ENCODE data around the gene AKNAD1.

DNA sequence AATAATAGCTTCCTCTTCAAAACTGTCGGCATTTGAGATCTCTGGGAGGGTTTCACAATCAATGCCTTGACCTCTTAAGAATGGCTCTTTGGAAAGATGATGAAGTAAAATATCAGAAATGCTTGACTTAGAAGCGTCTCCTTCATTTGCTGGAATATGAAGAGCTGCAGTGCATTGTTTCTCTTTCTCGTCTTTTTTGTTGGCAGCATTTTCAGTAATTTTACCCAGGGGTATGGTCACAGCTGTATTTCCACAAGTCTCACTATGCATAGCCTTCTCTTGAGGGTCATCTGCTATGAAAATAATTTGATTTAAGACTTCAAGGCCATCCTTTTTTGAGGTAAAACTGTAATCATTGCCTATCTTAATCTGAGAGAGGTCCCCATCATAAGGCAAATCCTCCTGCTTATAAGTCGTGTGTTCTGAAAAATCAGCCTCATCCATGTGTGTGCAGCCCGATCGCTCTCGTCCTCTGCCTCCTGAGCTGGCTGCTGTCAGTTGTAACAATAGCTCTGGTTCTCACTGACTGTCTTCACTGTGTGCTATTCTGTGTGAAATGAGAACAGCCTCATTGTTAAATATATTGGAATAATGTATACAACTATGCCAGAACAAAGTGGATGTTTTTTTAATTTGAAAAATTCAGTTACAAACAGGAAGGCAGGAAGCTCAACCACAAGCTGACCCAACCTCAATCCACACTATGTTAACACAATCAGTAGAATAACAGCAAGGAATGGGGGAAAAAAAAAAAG, 4.5 kb downstream of the AKNAD1 start:
- TF ChIP-seq POLR2A (IDR thresholded peaks at IDR 0.05) = no peak
- TF ChIP-seq, protein P1, sequence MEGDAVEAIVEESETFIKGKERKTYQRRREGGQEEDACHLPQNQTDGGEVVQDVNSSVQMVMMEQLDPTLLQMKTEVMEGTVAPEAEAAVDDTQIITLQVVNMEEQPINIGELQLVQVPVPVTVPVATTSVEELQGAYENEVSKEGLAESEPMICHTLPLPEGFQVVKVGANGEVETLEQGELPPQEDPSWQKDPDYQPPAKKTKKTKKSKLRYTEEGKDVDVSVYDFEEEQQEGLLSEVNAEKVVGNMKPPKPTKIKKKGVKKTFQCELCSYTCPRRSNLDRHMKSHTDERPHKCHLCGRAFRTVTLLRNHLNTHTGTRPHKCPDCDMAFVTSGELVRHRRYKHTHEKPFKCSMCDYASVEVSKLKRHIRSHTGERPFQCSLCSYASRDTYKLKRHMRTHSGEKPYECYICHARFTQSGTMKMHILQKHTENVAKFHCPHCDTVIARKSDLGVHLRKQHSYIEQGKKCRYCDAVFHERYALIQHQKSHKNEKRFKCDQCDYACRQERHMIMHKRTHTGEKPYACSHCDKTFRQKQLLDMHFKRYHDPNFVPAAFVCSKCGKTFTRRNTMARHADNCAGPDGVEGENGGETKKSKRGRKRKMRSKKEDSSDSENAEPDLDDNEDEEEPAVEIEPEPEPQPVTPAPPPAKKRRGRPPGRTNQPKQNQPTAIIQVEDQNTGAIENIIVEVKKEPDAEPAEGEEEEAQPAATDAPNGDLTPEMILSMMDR (IDR thresholded peaks at IDR 0.05) = no peak

Data from uterus (tissue), 2 donors.